GM12874 (cell line): ENCODE measurements around the gene TRIP10.

Experiments
- CTCF ChIP-seq: IDR thresholded peaks from 2 replicates; pipeline ENCODE4 v1.5.1; 2011; ENCODE audit warnings: low read depth, mild to moderate bottlenecking, control low read depth, low read length, moderate library complexity; ENCODE audit not compliant: insufficient read depth

Gene TRIP10

GRCh38 chr19:6694147-6694815, 45.2 kb upstream of the TRIP10 start:
- no peak for TF ChIP-seq CTCF

GRCh38 chr19:6696239-6696820, 43.1 kb upstream of the TRIP10 start:
- TF ChIP-seq CTCF: no peak

GRCh38 chr19:6697291-6697690, 42.2 kb upstream of the TRIP10 start:
- no peak for TF ChIP-seq CTCF

GRCh38 chr19:6699935-6700334, 39.5 kb upstream of the TRIP10 start:
- no peak for TF ChIP-seq CTCF

GRCh38 chr19:6700586-6701316, 38.7 kb upstream of the TRIP10 start:
- TF ChIP-seq CTCF: no peak

GRCh38 chr19:6705931-6706632, 33.4 kb upstream of the TRIP10 start:
- TF ChIP-seq CTCF: no peak

- TF ChIP-seq CTCF: no peak
These were observed 32.9 kb upstream of the TRIP10 start for GRCh38 chr19:6706633-6706958.
